Endothelial cell of umbilical vein (primary cell): ENCODE results near the gene RASSF10. TPM values are rescaled to one million over a fixed set of nuclear protein-coding genes. Genes with fewer than 3 reads are reported as not detected.

Experiments
- BruUV-seq: library from RNA; stranded (reverse); fragments of 400-500 nt; replicated peaks from 2 replicates; lab custom pipeline; 2021; lab: Mats Ljungman, UMichigan
- CTCF ChIA-PET: fragments of 300-600, 350-600 bp; sonication (Branson Sonifier 250); formaldehyde crosslinking; loops from one replicate; lab custom pipeline; 2021; ENCODE audit warnings: antibody characterized with exemption, inconsistent platforms; lab: Charles Lee
- POLR2A ChIA-PET: fragments of 300-600, 350-600 bp; sonication (Branson Sonifier 250); formaldehyde crosslinking; loops from one replicate; lab custom pipeline; 2021; ENCODE audit warnings: antibody characterized with exemption, inconsistent platforms; lab: Charles Lee
- DNase-seq: peaks from one replicate; pipeline ENCODE4 v3.0.0-alpha.2; 2011; ENCODE audit warnings: low read depth, low spot score
- FAIRE-seq: peaks from 2 replicates; lab custom pipeline; 2011; peaks lifted over from hg19 to GRCh38; lab: Jason Lieb, UNC
- H2AFZ ChIP-seq: 2 replicates; pipeline ENCODE4 v1.6.0; 2012; ENCODE audit warnings: low read depth, low read length, control low read depth, inconsistent platforms
- H3K27ac ChIP-seq: 2 replicates; pipeline ENCODE4 v1.5.1; 2011; ENCODE audit warnings: low read depth, mild to moderate bottlenecking, control low read depth, low read length, moderate library complexity; ENCODE audit not compliant: insufficient read depth
- H3K27me3 ChIP-seq, 2 experiments: 2 replicates each; pipeline versions ENCODE4 v1.6.0 to v1.6.1; 2011; ENCODE audit warnings: low read length in 2 of 2, mixed read lengths in 1 of 2; ENCODE audit not compliant: control insufficient read depth in 2 of 2, insufficient read depth in 2 of 2
- H3K36me3 ChIP-seq, 2 experiments: 2 replicates in 1 of 2; 3 replicates in 1 of 2; pipeline ENCODE4 v1.5.1; 2011; ENCODE audit warnings: low read length in 2 of 2, mild to moderate bottlenecking in 1 of 2, moderate library complexity in 1 of 2; ENCODE audit not compliant: control insufficient read depth in 2 of 2, insufficient read depth in 2 of 2; ENCODE audit errors: extremely low read depth in 1 of 2
- H3K4me1 ChIP-seq: 3 replicates; pipeline ENCODE4 v1.5.1; 2011; ENCODE audit warnings: mild to moderate bottlenecking, low read length; ENCODE audit not compliant: control insufficient read depth, insufficient read depth; ENCODE audit errors: extremely low read depth
- H3K4me2 ChIP-seq: 2 replicates; pipeline ENCODE4 v1.6.1; 2011; ENCODE audit warnings: low read length, control low read depth, mixed read lengths; ENCODE audit not compliant: insufficient read depth
- H3K4me3 ChIP-seq, 3 experiments: fragments of 200-600 bp in 1 of 3; sonication (generic), shearing (Covaris generic) in 1 of 3; replicated peaks in 1 of 3; 2 replicates each; pipeline ENCODE4 v1.5.1; 2011 to 2016; ENCODE audit warnings: control low read depth in 3 of 3, low read length in 3 of 3, mild to moderate bottlenecking in 2 of 3, inconsistent platforms in 1 of 3, low read depth in 1 of 3, moderate library complexity in 1 of 3; ENCODE audit not compliant: insufficient read depth in 1 of 3
- H3K79me2 ChIP-seq: 2 replicates; pipeline ENCODE4 v1.6.0; 2012; ENCODE audit warnings: low read length, inconsistent platforms; ENCODE audit not compliant: control insufficient read depth, insufficient read depth
- H3K9ac ChIP-seq: replicated peaks from 2 replicates; pipeline ENCODE3; 2011; ENCODE audit warnings: low read length, control low read depth; ENCODE audit not compliant: insufficient read depth; ENCODE audit errors: extremely low read depth
- H3K9me1 ChIP-seq: replicated peaks from 3 replicates; pipeline ENCODE4 v1.6.0; 2011; ENCODE audit warnings: mild to moderate bottlenecking, low read length; ENCODE audit not compliant: control insufficient read depth, insufficient read depth; ENCODE audit errors: extremely low read depth
- H3K9me3 ChIP-seq: replicated peaks from 2 replicates; pipeline ENCODE4 v1.5.1; 2012; ENCODE audit warnings: low read length, inconsistent platforms; ENCODE audit not compliant: control insufficient read depth, insufficient read depth
- H4K20me1 ChIP-seq: replicated peaks from 2 replicates; pipeline ENCODE3; 2011; ENCODE audit warnings: mild to moderate bottlenecking, low read length; ENCODE audit not compliant: control insufficient read depth, insufficient read depth; ENCODE audit errors: extremely low read depth
- CTCF ChIP-seq, 2 donors: IDR thresholded peaks; 1 replicate in 1 of 2; 2 replicates in 1 of 2; pipeline ENCODE4 v1.5.1; 2011; ENCODE audit warnings: low read length in 2 of 2, mild to moderate bottlenecking in 2 of 2, moderate library complexity in 2 of 2, control low read depth in 1 of 2, inconsistent platforms in 1 of 2, low read depth in 1 of 2; ENCODE audit not compliant: insufficient read depth in 1 of 2; ENCODE audit errors: extremely low read depth in 1 of 2
- EZH2 ChIP-seq: IDR thresholded peaks from 2 replicates; pipeline ENCODE4 v1.6.1; 2012; ENCODE audit warnings: borderline replicate concordance, low read depth, mild to moderate bottlenecking, moderate library complexity, low read length, inconsistent platforms; ENCODE audit not compliant: severe bottlenecking
- FOS ChIP-seq: IDR thresholded peaks from 2 replicates; pipeline ENCODE4 v1.6.1; 2011; ENCODE audit warnings: mild to moderate bottlenecking, low read length, moderate library complexity, borderline replicate concordance; ENCODE audit not compliant: insufficient read depth
- GATA2 ChIP-seq: IDR thresholded peaks from 2 replicates; pipeline ENCODE4 v1.7.0; 2011; ENCODE audit warnings: low read depth, mild to moderate bottlenecking, moderate library complexity, mixed read lengths, low read length; ENCODE audit not compliant: insufficient read length, insufficient read depth
- JUN ChIP-seq: IDR thresholded peaks from 2 replicates; pipeline ENCODE4 v1.6.1; 2011; ENCODE audit warnings: borderline replicate concordance, low read depth; ENCODE audit not compliant: insufficient read length, insufficient read depth
- MAX ChIP-seq: IDR thresholded peaks from 2 replicates; pipeline ENCODE4 v1.6.1; 2011; ENCODE audit not compliant: insufficient read depth, insufficient read length
- MYC ChIP-seq: IDR thresholded peaks from one replicate; pipeline ENCODE4 v1.6.1; 2011; ENCODE audit warnings: mild to moderate bottlenecking, low read depth, low read length
- POLR2A ChIP-seq: IDR thresholded peaks from 2 replicates; pipeline ENCODE4 v1.6.1; 2012; ENCODE audit warnings: low read depth, mild to moderate bottlenecking, control low read depth, low read length
- POLR2AphosphoS5 ChIP-seq: IDR thresholded peaks from 2 replicates; pipeline ENCODE4 v1.6.1; 2012; ENCODE audit warnings: low read depth, mild to moderate bottlenecking, control low read depth, low read length, moderate library complexity; ENCODE audit not compliant: insufficient read depth
- dilution Hi-C: fragments of 300-500 bp; cut with MboI; formaldehyde crosslinking; loops from one replicate; pipeline ENCODE4 v1.15.0; 2019; ENCODE audit warnings: low sequenced_read_pairs; ENCODE audit not compliant: extremely low pct_ligation_motif_present
- intact Hi-C: fragments of 100-400 bp; cut with micrococcal nuclease; formaldehyde crosslinking; loops from one replicate; pipeline ENCODE4 v1.10.0; 2022
- polyA plus RNA-seq, 4 experiments: library from polyadenylated mRNA; depleted of rRNA in 3 of 4; stranded (reverse) in 3 of 4; unstranded in 1 of 4; fragments of >200 nt; gene quantifications; 2 replicates each; pipeline versions ENCODE4 v1.2.1 to v1.2.3, GENCODE V29; 2011 to 2012; ENCODE audit warnings: missing spikeins in 1 of 4
- total RNA-seq: library from RNA; stranded (reverse); gene quantifications from 2 replicates; pipeline ENCODE4 v1.2.3, GENCODE V29; 2021

Gene RASSF10
- total and polyA plus RNA-seq, 2 donors (not counting 3 experiments of a cell fraction or from before 2014, with no cell fraction given): 0.03 TPM; not detected in 1

- TF ChIP-seq POLR2AphosphoS5 (no peak), JUN (no peak), GATA2 (no peak), CTCF (IDR thresholded peaks at IDR 0.05; ENCODE audit: extremely low read depth in 1 of 2, insufficient read depth in 1 of 2, low read depth in 1 of 2, low read length in 2 of 2) (no peak), MYC (no peak), FOS (no peak), POLR2A (no peak), MAX (no peak), EZH2 (no peak)
- no peak overlapping the region for H2AFZ ChIP-seq
- no TSS peak for BruUV-seq
- intact Hi-C loops: no loop called here
- H3K9me1 ChIP-seq: no peaks in the 10 kb centered on the region
- H3K79me2 ChIP-seq: no peaks in the 10 kb centered on the region
- CTCF ChIA-PET: interaction anchor here (0.9 to 1.5 kb wide), 7 partner anchors 13 to 129 kb away, joined by 3 to 5 read pairs (median 4); no protein-coding TSS in a partner anchor
- no peaks in the 10 kb centered on the region for H3K36me3 ChIP-seq
- FAIRE-seq: no peak
- no peaks in the 10 kb centered on the region for H4K20me1 ChIP-seq
- DNase-seq: no peak
- POLR2A ChIA-PET: no interaction called here
- no peak overlapping the region for H3K27ac ChIP-seq
- H3K9ac ChIP-seq: no peak overlapping the region
- H3K9me3 ChIP-seq: no peaks in the 10 kb centered on the region
- dilution Hi-C loops: no loop called here
- H3K4me1 ChIP-seq: no peaks in the 10 kb centered on the region
- no peak overlapping the region for H3K4me3 ChIP-seq
- no peak overlapping the region for H3K4me2 ChIP-seq
- peaks cover 30 to 35% of the 10 kb centered on the region in 2 experiments for H3K27me3 ChIP-seq
These were observed 14.3 kb downstream of the RASSF10 start for GRCh38 chr11:13023423-13023822.
